Globus pallidus (tissue), 1 donor: ENCODE data around the gene ZNF573.

Source experiments
- DNase-seq: peaks from one replicate; pipeline ENCODE4 v3.0.0-alpha.2; 2015; ENCODE audit warnings: low spot score

The ZNF573 gene

DNA sequence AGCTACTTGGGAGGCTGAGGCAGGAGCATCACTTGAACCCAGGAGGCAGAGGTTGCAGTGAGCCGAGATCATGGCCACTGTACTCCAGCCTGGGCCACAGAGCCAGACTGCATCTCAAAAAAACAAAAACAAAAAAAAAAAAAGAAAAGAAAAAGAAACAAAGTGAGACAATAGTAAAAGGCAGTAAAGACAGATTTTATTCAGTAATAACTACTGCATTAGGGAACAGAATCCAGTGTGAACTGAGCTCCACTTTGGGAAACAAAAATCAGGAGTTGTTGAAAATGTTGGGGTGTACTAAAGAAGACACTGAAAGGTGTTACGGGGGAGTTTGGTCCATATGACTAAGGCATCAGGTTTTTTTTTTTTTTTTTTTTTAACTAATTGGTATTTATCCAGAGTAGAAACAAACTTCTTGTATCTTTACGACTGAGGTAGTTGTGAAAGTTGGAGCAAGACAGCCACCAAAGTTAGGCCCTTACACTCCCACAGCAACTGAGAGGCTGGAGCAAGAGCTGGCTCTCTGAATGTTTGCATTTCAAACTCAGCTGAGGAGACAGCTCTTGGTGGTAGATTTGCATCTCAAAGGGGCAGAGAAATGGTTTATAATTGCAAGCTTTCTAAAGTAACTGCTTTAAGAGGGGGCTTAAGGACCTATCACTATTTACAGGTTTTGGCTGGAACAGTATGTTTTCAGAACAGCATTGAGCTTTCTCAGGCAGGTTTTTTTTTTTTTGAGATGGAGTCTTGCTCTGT lies 84.1 kb downstream of the ZNF573 start:
- DNase-seq, result no peak

DNA sequence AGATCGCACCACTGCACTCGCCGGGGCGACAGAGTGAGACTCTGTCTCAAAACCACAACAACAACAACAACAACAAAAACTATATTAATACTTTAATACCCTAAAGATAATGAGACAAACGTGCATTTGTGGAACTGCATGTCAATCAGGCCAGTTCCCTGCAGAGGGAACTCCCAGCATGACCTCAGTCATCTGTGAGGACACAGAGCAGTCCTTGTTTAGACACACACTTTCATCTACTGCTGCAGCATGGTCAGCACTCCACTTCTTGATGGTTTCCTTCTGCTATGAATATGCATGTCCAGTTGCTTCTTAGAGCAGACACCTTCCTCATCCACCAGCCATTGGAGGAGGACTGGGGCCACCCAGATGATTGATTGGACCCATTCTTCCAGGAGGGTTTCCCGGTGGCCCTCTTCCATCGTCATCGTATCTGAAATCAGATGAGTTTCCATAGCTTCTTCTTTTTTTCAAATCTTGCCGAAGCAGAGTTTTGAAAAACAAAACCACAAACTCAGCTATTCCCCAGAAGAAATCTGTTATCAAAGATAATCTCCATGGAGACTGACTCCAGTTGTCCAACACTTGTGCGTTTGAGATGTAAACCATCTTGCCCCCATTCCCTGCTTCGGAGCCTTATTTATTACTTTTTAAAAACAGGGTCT lies 86.3 kb downstream of the ZNF573 start:
- DNase-seq, result peak; percentile 72

DNA sequence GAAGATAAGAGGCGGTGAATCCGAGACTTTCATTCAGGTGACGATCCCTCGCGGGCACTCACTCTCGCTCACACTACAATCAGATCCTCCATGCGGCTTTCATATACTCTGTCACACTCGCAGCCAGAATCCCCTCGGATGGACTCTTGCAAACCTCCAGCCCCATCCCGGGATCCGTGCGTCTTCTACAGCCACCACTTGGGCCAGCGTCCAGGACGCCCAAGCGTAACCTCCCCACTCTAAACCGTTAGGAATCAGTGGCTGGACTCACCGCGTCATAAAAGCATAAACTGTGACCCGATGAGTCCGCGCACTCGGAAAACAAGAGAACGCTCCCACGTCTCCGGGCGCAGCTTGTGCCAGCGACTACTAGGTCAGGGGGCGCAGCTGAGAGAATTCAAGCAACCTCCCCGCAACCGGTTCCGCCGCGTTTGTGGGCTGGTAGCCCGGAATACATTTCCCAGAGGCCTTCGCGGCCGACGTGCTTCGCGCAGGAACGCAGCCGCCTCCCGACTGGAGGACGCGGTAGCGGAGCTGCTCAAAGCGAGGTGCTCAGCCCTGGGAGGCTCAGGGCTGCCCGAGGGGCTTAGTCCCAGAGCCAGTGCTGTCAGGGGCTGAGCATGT lies 87.4 kb downstream of the ZNF573 start:
- DNase-seq, result peak; percentile 83
